Femur (tissue), 1 donor: Measurements from ENCODE around the gene CFAP45.
"Not testable (repeated sequence)": the region's sequence is repeated elsewhere in the genome, so short reads cannot be mapped to it uniquely, and the experiment has no call there.

ENCODE experiments used
- DNase-seq: peaks from one replicate; pipeline ENCODE4 v3.0.0-alpha.2; 2017

Gene CFAP45

GRCh38 chr1:159922511-159923202 is 22.7 kb upstream of the CFAP45 start:
- DNase-seq, result peak; percentile 84

DNA sequence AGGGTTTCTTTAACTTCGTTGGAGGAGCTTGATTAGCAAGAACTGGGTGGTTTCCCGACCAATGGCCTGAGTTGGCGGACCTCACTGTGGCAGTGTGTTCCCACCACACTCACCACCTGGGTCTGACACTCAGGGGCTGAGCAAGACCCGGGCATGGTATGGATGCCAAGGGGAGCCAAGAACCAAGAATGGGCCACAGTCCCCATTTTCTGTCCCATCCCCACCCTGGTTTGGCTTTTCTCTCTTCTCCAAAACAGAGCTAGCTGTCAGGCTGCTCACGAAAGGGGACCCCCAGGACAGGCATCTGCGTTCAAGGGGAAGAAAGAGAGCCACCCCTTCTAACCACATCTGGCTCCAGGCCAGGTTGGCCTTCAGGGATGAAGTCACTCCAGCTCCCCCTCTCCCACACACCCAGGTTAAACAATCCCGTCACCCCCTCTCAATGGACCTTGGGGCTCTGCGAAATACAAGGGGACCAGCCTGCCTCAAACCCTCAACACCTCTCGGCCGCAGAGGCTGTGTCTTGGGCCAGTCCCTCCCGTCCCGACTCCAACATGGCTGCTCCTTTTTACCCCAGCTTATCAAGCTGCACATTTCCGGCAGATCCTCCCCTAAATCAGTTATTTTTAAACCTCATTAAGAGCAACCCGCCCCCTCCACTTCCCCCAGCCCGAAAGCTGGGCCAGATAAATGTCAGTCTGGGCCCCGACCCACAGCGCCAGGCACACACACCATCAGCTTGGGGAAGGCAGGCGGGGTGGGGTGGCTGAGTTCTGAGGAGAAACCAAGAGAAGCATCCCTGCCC is 21.9 kb upstream of the CFAP45 start:
- DNase-seq, result no peak

- no peak for DNase-seq
These were observed 21.3 kb upstream of the CFAP45 start for GRCh38 chr1:159921251-159921650.

DNA sequence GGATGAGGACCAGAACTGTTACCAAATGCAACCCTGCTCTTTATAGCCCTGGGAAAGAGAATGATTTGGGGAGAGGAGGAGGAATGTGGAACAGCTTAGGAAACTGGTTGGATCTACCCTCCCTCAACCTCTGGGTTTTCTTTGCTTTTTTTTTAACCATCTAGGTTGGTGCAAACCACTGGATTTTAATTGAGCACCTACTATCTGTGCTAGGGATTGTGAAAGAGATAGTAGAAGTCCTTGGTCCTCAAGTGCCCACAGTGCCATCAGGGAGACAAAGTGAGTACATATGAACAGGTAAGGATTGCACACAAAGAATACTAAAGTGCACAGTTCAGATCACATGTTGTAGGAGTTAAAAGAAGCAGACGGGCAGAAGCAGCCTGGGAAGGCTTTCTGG is 20.7 kb upstream of the CFAP45 start:
- no peak for DNase-seq

- DNase-seq, result no peak
These were observed 20.2 kb upstream of the CFAP45 start for GRCh38 chr1:159920202-159920601.

- no peak for DNase-seq
These were observed 19.4 kb upstream of the CFAP45 start for GRCh38 chr1:159919236-159919865.

DNA sequence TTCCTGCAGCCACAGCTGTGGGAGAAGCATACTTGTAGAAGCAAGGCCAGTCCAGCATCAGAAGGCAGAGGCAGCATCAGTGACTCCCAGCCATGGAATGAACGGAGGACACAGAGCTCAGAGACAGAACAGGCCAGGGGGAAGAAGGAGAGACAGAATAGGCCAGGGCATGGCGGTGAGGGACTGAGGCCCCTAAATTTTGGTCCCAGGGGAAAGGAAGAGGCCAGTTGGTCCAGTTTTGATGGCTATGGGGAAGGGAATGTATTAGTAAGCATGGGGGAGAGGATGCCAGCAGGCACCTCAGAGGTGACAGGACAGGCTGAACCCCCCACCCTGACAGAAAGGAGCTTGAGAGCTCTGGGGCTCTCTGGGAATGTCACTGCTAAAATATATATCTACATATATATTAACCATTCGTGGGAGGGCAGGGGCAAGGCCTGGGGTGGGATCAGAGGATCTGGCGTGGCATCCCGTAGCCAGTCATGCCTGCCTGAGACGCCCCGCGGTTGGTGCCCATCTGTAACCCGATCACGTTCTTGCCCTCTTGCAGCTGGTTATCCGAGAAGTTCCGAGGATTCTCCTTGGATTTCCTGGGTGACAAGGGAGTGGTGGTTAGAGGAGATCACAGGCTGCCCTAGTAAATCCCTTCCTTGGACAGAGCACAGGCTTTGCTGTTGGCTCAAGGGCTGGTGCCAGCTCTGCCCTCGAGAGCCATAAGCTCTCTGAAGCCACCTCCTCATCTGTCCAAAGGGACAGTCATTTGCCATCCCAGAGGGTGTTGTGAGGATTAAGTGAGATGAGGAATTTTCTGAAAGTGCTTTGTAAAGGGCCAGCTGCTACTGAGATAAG is 18.6 kb upstream of the CFAP45 start:
- no peak for DNase-seq

DNA sequence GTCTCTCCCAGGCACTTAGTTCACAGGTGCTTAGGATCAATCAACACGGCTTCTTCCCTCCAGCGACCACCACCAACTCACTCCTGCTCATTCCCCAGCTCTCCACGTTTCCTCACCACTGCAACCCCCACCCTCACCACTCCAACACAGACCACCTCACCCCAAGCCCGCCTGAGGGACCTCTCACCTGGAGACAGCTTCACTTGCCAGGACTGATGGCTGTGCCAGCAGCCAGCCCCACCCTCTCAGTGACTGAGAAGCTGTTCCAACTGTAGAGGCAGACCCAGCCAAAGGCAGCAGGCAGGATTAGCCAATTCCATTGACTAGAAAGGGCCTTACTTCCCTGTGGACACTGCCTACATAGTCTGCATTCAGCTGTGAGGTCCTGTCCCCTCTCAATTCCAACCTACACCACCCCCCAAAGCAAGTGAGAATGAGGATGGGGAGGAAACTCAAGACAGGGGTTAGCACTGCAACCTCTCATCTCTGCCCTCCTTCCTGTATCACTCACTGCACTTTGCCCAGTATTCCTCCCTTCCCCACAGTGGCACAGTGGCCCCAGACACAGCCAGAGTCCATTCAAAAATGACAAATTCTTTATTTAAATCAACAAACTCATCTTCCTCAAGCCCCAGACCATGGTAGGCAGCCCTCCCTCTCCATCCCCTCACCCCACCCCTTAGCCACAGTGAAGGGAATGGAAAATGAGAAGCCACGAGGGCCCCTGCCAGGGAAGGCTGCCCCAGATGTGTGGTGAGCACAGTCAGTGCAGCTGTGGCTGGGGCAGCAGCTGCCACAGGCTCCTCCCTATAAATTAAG is 17.8 kb upstream of the CFAP45 start:
- DNase-seq, result peak; percentile 75

DNA sequence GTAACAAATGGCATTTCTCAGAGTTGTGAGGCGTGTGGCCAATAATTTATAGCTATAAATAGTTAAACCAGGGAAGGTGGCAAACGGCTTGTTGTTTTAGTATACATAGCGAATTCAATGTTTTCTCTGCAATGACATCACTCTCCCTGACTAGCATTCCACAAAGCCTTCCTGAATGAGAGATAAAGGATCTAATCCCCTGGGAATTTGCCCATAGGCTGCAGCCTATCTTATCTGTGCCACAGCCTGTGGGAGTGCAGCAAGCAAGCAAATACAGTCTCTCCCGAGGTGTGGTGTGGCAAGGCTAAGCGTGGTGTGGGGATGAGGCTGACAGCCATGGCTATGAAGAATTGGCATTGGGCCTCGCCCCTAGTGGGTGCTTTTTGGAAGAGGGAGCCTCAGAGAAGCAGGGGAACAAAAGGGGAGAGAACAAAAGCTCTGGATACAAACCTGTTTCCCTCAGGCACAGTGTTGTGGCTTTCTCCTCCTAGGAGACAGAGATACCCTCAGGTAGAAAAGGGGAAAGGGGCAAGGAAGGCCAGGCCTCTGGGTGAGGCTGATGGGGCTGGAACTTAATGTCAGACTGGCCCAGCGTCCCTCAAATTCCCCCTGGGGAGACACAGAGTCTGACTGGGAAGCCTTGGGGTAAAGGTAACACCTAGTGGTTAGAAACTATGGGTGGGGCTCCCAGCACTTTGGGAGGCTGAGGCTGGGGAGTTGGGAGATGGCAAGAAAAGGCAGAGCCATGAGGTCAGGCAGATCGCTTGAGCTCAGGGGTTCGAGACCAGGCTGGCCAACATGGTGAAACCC is 16.5 kb upstream of the CFAP45 start:
- DNase-seq, result peak; percentile 21

DNA sequence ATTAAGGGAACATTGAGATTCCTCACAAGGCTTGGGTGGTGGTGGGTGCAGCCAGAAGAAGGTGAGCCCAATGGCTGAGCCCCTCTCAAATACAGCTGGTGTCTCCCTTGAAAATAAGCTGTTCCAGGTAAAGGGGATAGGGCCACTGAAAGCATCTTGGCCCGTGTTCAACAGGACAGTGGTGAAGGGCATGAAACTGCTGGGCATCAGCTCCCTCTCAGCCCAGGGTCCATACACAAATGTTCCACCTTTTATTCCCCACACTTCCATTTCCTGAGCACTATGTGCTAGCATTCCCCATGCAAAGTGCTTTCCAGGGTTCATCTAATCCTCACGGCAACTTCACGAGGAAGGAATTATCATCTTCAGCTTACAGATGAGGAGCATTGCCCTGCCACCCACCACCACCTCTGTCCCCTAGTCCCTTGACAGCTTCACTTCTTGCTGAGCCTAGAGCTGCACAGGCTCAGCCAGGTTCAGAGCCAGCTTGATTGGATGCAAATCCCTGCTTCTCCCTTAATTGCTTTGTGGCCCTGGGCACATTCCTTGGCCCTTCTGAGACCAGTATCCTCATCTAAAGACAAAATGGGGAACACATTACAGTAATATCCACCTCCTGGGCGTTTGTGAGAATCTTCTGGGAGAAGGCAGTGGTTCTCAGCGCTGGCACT is 15.7 kb upstream of the CFAP45 start:
- no peak for DNase-seq

DNA sequence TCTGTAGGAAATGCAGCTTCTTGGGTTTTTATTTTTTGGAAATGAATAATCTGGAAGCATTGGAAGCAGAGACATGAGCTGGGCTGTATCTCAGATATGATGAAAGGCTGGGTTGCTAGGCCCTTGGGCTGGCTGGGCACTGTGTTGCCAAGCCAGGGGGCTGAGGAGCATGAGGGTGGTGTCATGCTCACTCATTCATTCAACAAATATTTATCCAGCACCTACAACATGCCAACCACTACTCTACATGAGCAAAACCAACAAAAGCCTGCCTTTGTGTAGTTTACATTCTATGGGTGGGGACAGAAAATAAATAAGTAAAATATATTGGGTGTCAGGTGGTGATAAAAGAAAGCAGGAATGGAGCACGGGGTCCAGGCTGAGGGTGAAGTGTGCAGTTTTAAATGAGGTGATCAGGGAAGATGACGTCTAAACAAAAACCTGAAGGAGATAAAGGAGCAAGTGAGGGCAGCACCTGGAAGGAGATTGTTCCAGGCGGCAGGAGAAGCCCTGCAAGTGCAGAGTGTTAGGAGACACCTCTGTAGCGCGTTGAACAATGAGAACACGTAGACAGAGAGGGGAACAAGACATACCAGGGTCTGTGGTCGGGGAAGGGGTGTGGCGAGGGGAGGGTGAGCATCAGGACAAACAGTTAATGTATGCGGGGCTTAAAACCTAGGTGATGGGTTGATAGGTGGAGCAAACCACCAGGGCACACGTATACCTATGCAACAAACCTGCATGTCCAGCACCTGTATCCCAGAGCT is 14.5 kb upstream of the CFAP45 start:
- DNase-seq, result no peak

DNA sequence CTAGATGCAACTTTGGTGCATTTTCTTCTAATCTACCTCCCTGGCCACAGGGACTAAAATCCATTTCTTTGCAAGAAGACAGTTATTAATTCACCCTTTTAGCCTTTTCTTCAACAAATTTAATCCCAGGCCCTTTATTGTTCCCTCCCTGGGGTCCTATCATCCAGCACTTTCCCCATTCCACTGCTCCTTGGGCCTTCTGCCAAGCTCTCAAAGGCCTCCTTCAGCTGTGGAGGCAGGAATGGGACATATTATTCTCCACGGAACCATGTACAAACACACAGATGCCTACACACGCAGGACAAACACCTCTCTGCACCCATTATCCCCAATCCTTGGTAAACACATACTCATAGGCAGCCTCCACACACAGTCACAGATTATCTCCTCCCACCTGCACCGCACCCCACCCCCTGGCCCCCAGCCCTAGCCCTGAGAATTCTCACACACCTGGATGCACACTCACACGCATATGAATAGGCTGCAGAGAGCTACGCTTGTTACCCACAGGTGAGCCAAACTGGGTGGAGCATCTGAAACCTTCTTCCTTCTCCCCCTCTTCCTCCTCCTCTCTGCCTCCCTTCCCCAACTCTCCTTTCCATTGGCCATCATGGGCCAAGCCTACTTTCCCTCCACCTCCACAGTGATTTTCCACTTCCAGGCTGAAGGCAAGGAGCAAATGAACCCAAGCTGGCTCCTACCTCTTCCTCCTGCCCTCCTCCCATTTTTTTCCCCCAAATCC is 13.7 kb upstream of the CFAP45 start:
- no peak for DNase-seq

GRCh38 chr1:159911326-159912070 is 11.5 kb upstream of the CFAP45 start:
- no peak for DNase-seq

GRCh38 chr1:159908031-159908940 is 8.3 kb upstream of the CFAP45 start:
- DNase-seq, result no peak

DNA sequence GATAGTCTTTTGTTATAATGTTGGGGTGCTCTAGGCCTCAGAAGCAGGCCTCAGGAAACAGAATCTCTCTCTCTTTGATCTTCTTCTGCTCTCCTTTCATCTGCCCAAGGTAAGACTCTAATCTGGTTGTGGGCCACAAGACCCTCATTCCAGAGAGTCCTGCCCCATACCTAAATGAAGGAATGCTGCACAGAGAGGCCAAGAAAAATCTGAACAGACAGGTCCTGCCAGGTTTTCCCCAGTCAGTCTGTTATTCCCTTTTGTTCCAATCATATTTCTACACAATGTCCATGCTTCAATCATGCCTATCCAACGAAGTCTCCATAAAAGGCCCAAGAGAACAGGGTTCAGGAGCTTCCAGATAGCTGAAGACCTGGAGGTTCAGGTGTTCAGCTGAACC is 7.0 kb upstream of the CFAP45 start:
- DNase-seq, result no peak

GRCh38 chr1:159904036-159904435 is 4.1 kb upstream of the CFAP45 start:
- not testable (repeated sequence) for DNase-seq

GRCh38 chr1:159902541-159902940 is 2.6 kb upstream of the CFAP45 start:
- DNase-seq, result no peak
